HCEC 1CT (cell line): Measurements from ENCODE around the gene KRT71.
A peak's percentile ranks its signal among the peaks of the same experiment; 100 is the strongest.

Experiments used
- DNase-seq: peaks from one replicate; pipeline ENCODE4 v3.0.0-alpha.2; 2017

Gene KRT71

GRCh38 chr12:52573743-52574142 is 20.8 kb upstream of the KRT71 start, which contains the start of gene KRT74:
Gene KRT74 (minus strand): TSS chr12:52573843. CDS start chr12:52573777, 66 bp downstream.
- no peak for DNase-seq

- DNase-seq = no peak
Observed at GRCh38 chr12:52573306-52573705, 20.4 kb upstream of the KRT71 start.

GRCh38 chr12:52570511-52570910 is 17.6 kb upstream of the KRT71 start:
- no peak for DNase-seq

GRCh38 chr12:52568111-52568510 is 15.2 kb upstream of the KRT71 start:
- DNase-seq = no peak

- no peak for DNase-seq
Observed at GRCh38 chr12:52566847-52567291, 13.9 kb upstream of the KRT71 start.

GRCh38 chr12:52564582-52564981 is 11.6 kb upstream of the KRT71 start:
- no peak for DNase-seq

- peak; percentile 10 for DNase-seq
Observed at GRCh38 chr12:52561880-52562449, 9.0 kb upstream of the KRT71 start.

- DNase-seq = no peak
Observed at GRCh38 chr12:52559979-52560378, 7.0 kb upstream of the KRT71 start.

- DNase-seq = no peak
Observed at GRCh38 chr12:52558781-52559445, 6.0 kb upstream of the KRT71 start.

GRCh38 chr12:52557476-52557875 is 4.5 kb upstream of the KRT71 start:
- DNase-seq = no peak

- DNase-seq = no peak
Observed at GRCh38 chr12:52555577-52555976, 2.6 kb upstream of the KRT71 start.

GRCh38 chr12:52552055-52552454 is 890 bp downstream of the KRT71 start:
- DNase-seq = no peak

GRCh38 chr12:52551216-52551865 is 1.6 kb downstream of the KRT71 start:
- DNase-seq = no peak

- DNase-seq = no peak
Observed at GRCh38 chr12:52546126-52546525, 6.8 kb downstream of the KRT71 start.

- no peak for DNase-seq
Observed at GRCh38 chr12:52543985-52544883, 8.7 kb downstream of the KRT71 start.

- no peak for DNase-seq
Observed at GRCh38 chr12:52542785-52543318, 10.1 kb downstream of the KRT71 start.

GRCh38 chr12:52542157-52542556 is 10.8 kb downstream of the KRT71 start:
- no peak for DNase-seq

- DNase-seq = no peak
Observed at GRCh38 chr12:52541709-52542108, 11.2 kb downstream of the KRT71 start.

- DNase-seq = no peak
Observed at GRCh38 chr12:52540531-52540930, 12.4 kb downstream of the KRT71 start.

GRCh38 chr12:52539821-52540173 is 13.1 kb downstream of the KRT71 start:
- DNase-seq = no peak

GRCh38 chr12:52539083-52539820 is 13.7 kb downstream of the KRT71 start:
- peak; percentile 41 for DNase-seq

- no peak for DNase-seq
Observed at GRCh38 chr12:52537101-52537500, 15.8 kb downstream of the KRT71 start.
